ENCODE results near the gene SERGEF.

Gene SERGEF

DNA sequence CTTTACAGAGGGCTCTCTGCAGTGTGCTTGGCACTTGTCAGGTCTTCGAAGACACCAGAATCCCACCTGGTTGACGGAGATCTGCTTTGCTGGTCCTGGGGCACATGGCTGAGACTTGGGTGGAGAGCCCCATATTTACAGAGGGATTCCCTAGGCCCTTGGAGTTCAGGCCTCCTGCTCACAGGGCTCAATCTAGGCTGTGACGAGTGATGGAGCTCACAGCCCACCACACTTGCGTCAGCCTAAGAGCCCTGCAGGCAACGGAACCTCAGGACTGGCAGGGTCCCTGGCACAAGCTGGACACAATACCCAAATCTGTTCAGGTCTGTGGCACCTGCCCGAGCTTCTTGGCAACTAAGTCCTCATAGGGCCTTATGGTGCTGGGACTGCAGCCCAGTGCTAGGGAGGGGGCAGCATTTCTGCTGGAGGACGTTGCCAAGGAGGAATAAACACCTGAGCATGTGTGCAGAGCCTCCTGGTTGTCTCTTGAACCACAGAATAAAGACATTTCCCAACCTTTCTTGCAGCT, 219.1 kb downstream of the SERGEF start:
- no peak for DNase-seq (ENCODE audit: low read depth in 1 of 2, low spot score in 1 of 2)
- TF ChIP-seq SPI1 (IDR thresholded peaks at IDR 0.05; ENCODE audit: borderline replicate concordance, low read depth) (no peak), POLR2AphosphoS5 (IDR thresholded peaks at IDR 0.05; ENCODE audit: low read depth) (no peak), GABPA (IDR thresholded peaks at IDR 0.05; ENCODE audit: low read depth) (no peak)
- TF ChIP-seq, protein P1, sequence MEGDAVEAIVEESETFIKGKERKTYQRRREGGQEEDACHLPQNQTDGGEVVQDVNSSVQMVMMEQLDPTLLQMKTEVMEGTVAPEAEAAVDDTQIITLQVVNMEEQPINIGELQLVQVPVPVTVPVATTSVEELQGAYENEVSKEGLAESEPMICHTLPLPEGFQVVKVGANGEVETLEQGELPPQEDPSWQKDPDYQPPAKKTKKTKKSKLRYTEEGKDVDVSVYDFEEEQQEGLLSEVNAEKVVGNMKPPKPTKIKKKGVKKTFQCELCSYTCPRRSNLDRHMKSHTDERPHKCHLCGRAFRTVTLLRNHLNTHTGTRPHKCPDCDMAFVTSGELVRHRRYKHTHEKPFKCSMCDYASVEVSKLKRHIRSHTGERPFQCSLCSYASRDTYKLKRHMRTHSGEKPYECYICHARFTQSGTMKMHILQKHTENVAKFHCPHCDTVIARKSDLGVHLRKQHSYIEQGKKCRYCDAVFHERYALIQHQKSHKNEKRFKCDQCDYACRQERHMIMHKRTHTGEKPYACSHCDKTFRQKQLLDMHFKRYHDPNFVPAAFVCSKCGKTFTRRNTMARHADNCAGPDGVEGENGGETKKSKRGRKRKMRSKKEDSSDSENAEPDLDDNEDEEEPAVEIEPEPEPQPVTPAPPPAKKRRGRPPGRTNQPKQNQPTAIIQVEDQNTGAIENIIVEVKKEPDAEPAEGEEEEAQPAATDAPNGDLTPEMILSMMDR (IDR thresholded peaks at IDR 0.05; ENCODE audit: insufficient read depth, low read length) = no peak
- TF ChIP-seq, protein P2, sequence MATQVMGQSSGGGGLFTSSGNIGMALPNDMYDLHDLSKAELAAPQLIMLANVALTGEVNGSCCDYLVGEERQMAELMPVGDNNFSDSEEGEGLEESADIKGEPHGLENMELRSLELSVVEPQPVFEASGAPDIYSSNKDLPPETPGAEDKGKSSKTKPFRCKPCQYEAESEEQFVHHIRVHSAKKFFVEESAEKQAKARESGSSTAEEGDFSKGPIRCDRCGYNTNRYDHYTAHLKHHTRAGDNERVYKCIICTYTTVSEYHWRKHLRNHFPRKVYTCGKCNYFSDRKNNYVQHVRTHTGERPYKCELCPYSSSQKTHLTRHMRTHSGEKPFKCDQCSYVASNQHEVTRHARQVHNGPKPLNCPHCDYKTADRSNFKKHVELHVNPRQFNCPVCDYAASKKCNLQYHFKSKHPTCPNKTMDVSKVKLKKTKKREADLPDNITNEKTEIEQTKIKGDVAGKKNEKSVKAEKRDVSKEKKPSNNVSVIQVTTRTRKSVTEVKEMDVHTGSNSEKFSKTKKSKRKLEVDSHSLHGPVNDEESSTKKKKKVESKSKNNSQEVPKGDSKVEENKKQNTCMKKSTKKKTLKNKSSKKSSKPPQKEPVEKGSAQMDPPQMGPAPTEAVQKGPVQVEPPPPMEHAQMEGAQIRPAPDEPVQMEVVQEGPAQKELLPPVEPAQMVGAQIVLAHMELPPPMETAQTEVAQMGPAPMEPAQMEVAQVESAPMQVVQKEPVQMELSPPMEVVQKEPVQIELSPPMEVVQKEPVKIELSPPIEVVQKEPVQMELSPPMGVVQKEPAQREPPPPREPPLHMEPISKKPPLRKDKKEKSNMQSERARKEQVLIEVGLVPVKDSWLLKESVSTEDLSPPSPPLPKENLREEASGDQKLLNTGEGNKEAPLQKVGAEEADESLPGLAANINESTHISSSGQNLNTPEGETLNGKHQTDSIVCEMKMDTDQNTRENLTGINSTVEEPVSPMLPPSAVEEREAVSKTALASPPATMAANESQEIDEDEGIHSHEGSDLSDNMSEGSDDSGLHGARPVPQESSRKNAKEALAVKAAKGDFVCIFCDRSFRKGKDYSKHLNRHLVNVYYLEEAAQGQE (IDR thresholded peaks at IDR 0.05; ENCODE audit: insufficient replicate concordance, low read depth) = no peak
- Histone ChIP-seq H3K27ac (replicated peaks) (no peak overlapping the region), H3K4me3 (replicated peaks; ENCODE audit: insufficient read depth, low read length) (no peak overlapping the region), H3K27me3 (ENCODE audit: insufficient read depth, poor library complexity, severe bottlenecking) (no peaks in the 10 kb centered on the region)

DNA sequence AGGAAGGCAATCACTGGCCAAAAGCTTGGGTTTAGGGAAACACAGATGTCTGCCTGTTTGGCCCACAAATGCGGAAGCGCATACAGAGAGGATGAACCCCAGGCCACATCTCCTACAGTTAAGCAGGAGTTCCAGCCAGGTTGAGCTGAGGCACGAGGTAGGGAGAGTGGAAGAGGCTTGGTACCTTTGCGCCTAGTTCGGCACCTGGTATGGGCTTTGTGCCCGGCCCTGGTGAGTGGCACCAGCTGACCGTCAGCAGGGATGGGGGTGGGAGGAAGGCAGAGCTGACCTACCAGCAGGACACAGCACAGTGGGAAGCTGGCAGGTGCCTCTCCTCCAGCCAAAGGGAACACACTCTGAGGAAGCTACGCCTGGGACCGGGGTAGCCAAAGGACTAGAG, 220.7 kb downstream of the SERGEF start:
- DNase-seq (ENCODE audit: low read depth in 1 of 2, low spot score in 1 of 2) = no peak
- TF ChIP-seq GABPA (IDR thresholded peaks at IDR 0.05; ENCODE audit: low read depth) = no peak
- TF ChIP-seq POLR2AphosphoS5 (IDR thresholded peaks at IDR 0.05; ENCODE audit: low read depth) = no peak
- TF ChIP-seq, protein P2 (IDR thresholded peaks at IDR 0.05; ENCODE audit: insufficient replicate concordance, low read depth) = no peak
- TF ChIP-seq SPI1 (IDR thresholded peaks at IDR 0.05; ENCODE audit: borderline replicate concordance, low read depth) = no peak
- TF ChIP-seq, protein P1 (IDR thresholded peaks at IDR 0.05; ENCODE audit: insufficient read depth, low read length) = no peak
- Histone ChIP-seq H3K4me3 (replicated peaks; ENCODE audit: insufficient read depth, low read length) (no peak overlapping the region), H3K27ac (replicated peaks) (no peak overlapping the region), H3K27me3 (ENCODE audit: insufficient read depth, poor library complexity, severe bottlenecking) (no peaks in the 10 kb centered on the region)

DNA sequence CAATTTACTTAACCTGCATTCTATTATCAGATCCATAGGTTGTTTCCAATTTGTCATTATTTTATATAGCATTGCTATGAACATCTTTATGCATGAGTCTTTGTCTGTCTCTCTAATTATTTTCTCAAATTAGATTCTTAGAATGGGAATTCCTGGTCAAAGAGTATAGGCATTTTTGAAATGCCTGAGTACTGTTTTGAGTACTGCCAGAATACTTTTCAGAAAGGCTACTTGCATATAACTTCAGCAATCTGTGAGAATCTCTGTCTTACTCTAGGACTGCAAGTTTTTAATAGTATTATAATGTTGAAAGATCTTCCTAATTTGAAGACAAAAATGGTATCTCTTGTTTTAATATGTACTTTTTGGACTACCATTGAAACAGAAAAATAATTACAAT, 221.7 kb downstream of the SERGEF start:
- DNase-seq (ENCODE audit: low read depth in 1 of 2, low spot score in 1 of 2) = no peak
- TF ChIP-seq GABPA (IDR thresholded peaks at IDR 0.05; ENCODE audit: low read depth) (no peak), POLR2AphosphoS5 (IDR thresholded peaks at IDR 0.05; ENCODE audit: low read depth) (no peak), SPI1 (IDR thresholded peaks at IDR 0.05; ENCODE audit: borderline replicate concordance, low read depth) (no peak)
- TF ChIP-seq, protein P1 (IDR thresholded peaks at IDR 0.05; ENCODE audit: insufficient read depth, low read length) = no peak
- TF ChIP-seq, protein P2 (IDR thresholded peaks at IDR 0.05; ENCODE audit: insufficient replicate concordance, low read depth) = no peak
- Histone ChIP-seq H3K27ac (replicated peaks) (no peak overlapping the region), H3K27me3 (ENCODE audit: insufficient read depth, poor library complexity, severe bottlenecking) (no peaks in the 10 kb centered on the region), H3K4me3 (replicated peaks; ENCODE audit: insufficient read depth, low read length) (no peak overlapping the region)

Measured in HL-60 (cell line).